Uterus (tissue), 2 donors: ENCODE measurements around the gene MYZAP.
"Not testable (repeated sequence)": the region's sequence is repeated elsewhere in the genome, so short reads cannot be mapped to it uniquely, and the experiment has no call there.

Experiments
- POLR2A ChIP-seq, 2 donors: fragments of 450-650 bp; IDR thresholded peaks; one replicate each; pipeline ENCODE4 v1.6.1; 2016; ENCODE audit warnings: antibody characterized with exemption in 2 of 2, mild to moderate bottlenecking in 1 of 2, moderate library complexity in 1 of 2
- TF ChIP-seq, protein P1 (sequence below), 4 experiments: fragments of 200-600 bp in 2 of 4; fragments of 450-650 bp in 2 of 4; sonication (generic) in 2 of 4; IDR thresholded peaks; one replicate each; pipeline ENCODE4 v1.5.1; 2016 to 2019; ENCODE audit warnings: antibody characterized with exemption in 4 of 4, mild to moderate bottlenecking in 2 of 4, moderate library complexity in 1 of 4

DNA sequence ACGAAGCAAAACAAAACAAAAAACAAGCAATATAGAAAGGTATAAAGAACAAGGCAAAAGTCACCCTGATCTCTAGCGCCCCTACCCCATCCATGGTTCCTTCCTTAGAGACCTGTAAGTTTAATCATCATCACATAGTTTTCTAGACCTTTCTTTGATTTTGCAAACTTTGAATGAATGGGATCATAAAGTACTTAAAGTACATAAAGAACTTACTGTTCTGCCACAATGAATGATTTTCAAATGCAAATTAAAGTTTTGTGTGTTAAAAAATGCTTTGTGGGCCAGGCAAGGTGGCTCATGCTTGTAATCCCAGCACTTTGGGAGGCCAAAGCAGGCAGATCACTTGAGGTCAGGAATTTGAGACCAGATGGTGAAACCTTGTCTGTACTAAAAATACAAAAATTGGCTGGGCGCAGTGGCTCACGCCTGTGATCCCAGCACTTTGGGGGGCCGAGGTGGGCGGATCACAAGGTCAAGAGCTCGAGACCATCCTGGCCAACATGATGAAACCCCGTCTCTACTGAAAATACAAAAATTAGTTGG is 24.3 kb downstream of the MYZAP start:
- TF ChIP-seq, protein P1, sequence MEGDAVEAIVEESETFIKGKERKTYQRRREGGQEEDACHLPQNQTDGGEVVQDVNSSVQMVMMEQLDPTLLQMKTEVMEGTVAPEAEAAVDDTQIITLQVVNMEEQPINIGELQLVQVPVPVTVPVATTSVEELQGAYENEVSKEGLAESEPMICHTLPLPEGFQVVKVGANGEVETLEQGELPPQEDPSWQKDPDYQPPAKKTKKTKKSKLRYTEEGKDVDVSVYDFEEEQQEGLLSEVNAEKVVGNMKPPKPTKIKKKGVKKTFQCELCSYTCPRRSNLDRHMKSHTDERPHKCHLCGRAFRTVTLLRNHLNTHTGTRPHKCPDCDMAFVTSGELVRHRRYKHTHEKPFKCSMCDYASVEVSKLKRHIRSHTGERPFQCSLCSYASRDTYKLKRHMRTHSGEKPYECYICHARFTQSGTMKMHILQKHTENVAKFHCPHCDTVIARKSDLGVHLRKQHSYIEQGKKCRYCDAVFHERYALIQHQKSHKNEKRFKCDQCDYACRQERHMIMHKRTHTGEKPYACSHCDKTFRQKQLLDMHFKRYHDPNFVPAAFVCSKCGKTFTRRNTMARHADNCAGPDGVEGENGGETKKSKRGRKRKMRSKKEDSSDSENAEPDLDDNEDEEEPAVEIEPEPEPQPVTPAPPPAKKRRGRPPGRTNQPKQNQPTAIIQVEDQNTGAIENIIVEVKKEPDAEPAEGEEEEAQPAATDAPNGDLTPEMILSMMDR (IDR thresholded peaks at IDR 0.05) = not testable (repeated sequence)
- not testable (repeated sequence) for TF ChIP-seq POLR2A (IDR thresholded peaks at IDR 0.05)
